Measurements from ENCODE around the gene FIGNL2.

- TF ChIP-seq, protein P1, sequence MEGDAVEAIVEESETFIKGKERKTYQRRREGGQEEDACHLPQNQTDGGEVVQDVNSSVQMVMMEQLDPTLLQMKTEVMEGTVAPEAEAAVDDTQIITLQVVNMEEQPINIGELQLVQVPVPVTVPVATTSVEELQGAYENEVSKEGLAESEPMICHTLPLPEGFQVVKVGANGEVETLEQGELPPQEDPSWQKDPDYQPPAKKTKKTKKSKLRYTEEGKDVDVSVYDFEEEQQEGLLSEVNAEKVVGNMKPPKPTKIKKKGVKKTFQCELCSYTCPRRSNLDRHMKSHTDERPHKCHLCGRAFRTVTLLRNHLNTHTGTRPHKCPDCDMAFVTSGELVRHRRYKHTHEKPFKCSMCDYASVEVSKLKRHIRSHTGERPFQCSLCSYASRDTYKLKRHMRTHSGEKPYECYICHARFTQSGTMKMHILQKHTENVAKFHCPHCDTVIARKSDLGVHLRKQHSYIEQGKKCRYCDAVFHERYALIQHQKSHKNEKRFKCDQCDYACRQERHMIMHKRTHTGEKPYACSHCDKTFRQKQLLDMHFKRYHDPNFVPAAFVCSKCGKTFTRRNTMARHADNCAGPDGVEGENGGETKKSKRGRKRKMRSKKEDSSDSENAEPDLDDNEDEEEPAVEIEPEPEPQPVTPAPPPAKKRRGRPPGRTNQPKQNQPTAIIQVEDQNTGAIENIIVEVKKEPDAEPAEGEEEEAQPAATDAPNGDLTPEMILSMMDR (IDR thresholded peaks at IDR 0.05): no peak
- TF ChIP-seq POLR2A (IDR thresholded peaks at IDR 0.05): no peak
Observed at GRCh38 chr12:51845482-51845881, 3.0 kb downstream of the FIGNL2 start.
